Right lobe of liver (tissue), 4 donors: ENCODE results near the gene OPA3.

Experiments
- CTCF ChIP-seq, 4 donors: fragments of 200-600 bp in 3 of 4; fragments of 450-650 bp in 1 of 4; IDR thresholded peaks; one replicate each; pipeline versions ENCODE4 v1.5.1 to v1.8.0; 2016 to 2022; ENCODE audit warnings: antibody characterized with exemption in 4 of 4, mild to moderate bottlenecking in 2 of 4
- POLR2A ChIP-seq: fragments of 450-650 bp; IDR thresholded peaks from one replicate; pipeline ENCODE4 v1.6.1; 2017; ENCODE audit warnings: antibody characterized with exemption, mild to moderate bottlenecking
- donor health status: DM: no; HTN: no; CAD: no.
- donor health status: DM: no; HTN: no; CAD: no.
- donor health status: DM: no; HTN: yes; CAD: no.

- TF ChIP-seq CTCF (IDR thresholded peaks at IDR 0.05) (no peak), POLR2A (no peak)
Observed at GRCh38 chr19:45524575-45525129, 60.0 kb downstream of the OPA3 start.
